Stimulated activated memory B cell treated with anti-CD40 and anti-IgM and Interleukin-4, amounts not matched to agents 10 μg/mL and 1 μg/mL and 100 μg/mL, for 72 hours (primary cell): ENCODE results near the gene UIMC1.
"Not testable (repeated sequence)": the region's sequence is repeated elsewhere in the genome, so short reads cannot be mapped to it uniquely, and the experiment has no call there.

Experiments
- ATAC-seq: fragments of 150-1000 bp; cut with Tn5 transposase; 2 replicates; pipeline ENCODE4 v1.10.0; 2021
- H3K27ac Mint-ChIP-seq: one replicate; pipeline ENCODE4 v1.8.0; 2022; ENCODE audit warnings: mild to moderate bottlenecking, mixed read lengths
- H3K27me3 Mint-ChIP-seq: one replicate; pipeline ENCODE4 v1.8.0; 2022; ENCODE audit warnings: mixed read lengths
- H3K36me3 Mint-ChIP-seq: one replicate; pipeline ENCODE4 v1.8.0; 2022; ENCODE audit warnings: mixed read lengths
- H3K4me1 Mint-ChIP-seq: one replicate; pipeline ENCODE4 v1.8.0; 2022; ENCODE audit warnings: mixed read lengths
- H3K4me3 Mint-ChIP-seq: one replicate; pipeline ENCODE4 v1.8.0; 2022; ENCODE audit warnings: mild to moderate bottlenecking, moderate library complexity, mixed read lengths
- H3K9me3 Mint-ChIP-seq: one replicate; pipeline ENCODE4 v1.8.0; 2022; ENCODE audit warnings: mixed read lengths

Gene UIMC1

GRCh38 chr5:176870644-176871043 lies 135.9 kb downstream of the UIMC1 start:
- ATAC-seq, H3K27ac Mint-ChIP-seq, H3K36me3 Mint-ChIP-seq, H3K4me3 Mint-ChIP-seq: not testable (repeated sequence)
- H3K4me1 Mint-ChIP-seq, result peaks cover 19% of the 10 kb centered on the region
- peaks cover 15% of the 10 kb centered on the region for H3K9me3 Mint-ChIP-seq
- peaks cover 31% of the 10 kb centered on the region for H3K27me3 Mint-ChIP-seq

GRCh38 chr5:176870110-176870591 lies 136.4 kb downstream of the UIMC1 start:
- Mint-ChIP-seq H3K4me3 (no peak overlapping the region), H3K9me3 (peaks cover 15% of the 10 kb centered on the region), H3K27me3 (peaks cover 31% of the 10 kb centered on the region), H3K4me1 (peaks cover 19% of the 10 kb centered on the region), H3K36me3 (no peaks in the 10 kb centered on the region), H3K27ac (no peak overlapping the region)
- no peak for ATAC-seq

- no peak overlapping the region for H3K27ac Mint-ChIP-seq
- peak; percentile 39 for ATAC-seq
- H3K9me3 Mint-ChIP-seq, result peaks cover 15% of the 10 kb centered on the region
- H3K36me3 Mint-ChIP-seq, result no peaks in the 10 kb centered on the region
- peaks cover 31% of the 10 kb centered on the region for H3K27me3 Mint-ChIP-seq
- no peak overlapping the region for H3K4me3 Mint-ChIP-seq
- H3K4me1 Mint-ChIP-seq, result peaks cover 19% of the 10 kb centered on the region
These were observed 137.0 kb downstream of the UIMC1 start for GRCh38 chr5:176869501-176870109.

- no peak for ATAC-seq
- peaks cover 16% of the 10 kb centered on the region for H3K4me1 Mint-ChIP-seq
These were observed 137.8 kb downstream of the UIMC1 start for GRCh38 chr5:176868731-176869130.

GRCh38 chr5:176868126-176868525 lies 138.5 kb downstream of the UIMC1 start:
- Mint-ChIP-seq H3K4me1 (peaks cover 11% of the 10 kb centered on the region), H3K27me3 (peaks cover 46% of the 10 kb centered on the region), H3K4me3 (no peak overlapping the region), H3K36me3 (no peaks in the 10 kb centered on the region), H3K27ac (no peak overlapping the region), H3K9me3 (peaks cover 12% of the 10 kb centered on the region)
- no peak for ATAC-seq

More at GRCh38 chr5:176868731-176869130, 137.8 kb downstream of the UIMC1 start:
- Mint-ChIP-seq H3K9me3 (peaks cover 15% of the 10 kb centered on the region), H3K4me3 (no peak overlapping the region), H3K27me3 (peaks cover 40% of the 10 kb centered on the region), H3K27ac (no peak overlapping the region), H3K36me3 (no peaks in the 10 kb centered on the region)

GRCh38 chr5:176866707-176867310 lies 139.8 kb downstream of the UIMC1 start:
- peaks cover 58% of the 10 kb centered on the region for H3K27me3 Mint-ChIP-seq
- H3K27ac Mint-ChIP-seq, result no peak overlapping the region
- no peak overlapping the region for H3K4me3 Mint-ChIP-seq
- peaks cover 3% of the 10 kb centered on the region for H3K9me3 Mint-ChIP-seq
- ATAC-seq, result no peak
- no peaks in the 10 kb centered on the region for H3K36me3 Mint-ChIP-seq
- peaks cover 15% of the 10 kb centered on the region for H3K4me1 Mint-ChIP-seq

- H3K36me3 Mint-ChIP-seq, result no peaks in the 10 kb centered on the region
- H3K4me3 Mint-ChIP-seq, result no peak overlapping the region
- H3K27me3 Mint-ChIP-seq, result peaks cover 66% of the 10 kb centered on the region
- no peak for ATAC-seq
- peaks cover 15% of the 10 kb centered on the region for H3K4me1 Mint-ChIP-seq
- peaks cover 3% of the 10 kb centered on the region for H3K9me3 Mint-ChIP-seq
- H3K27ac Mint-ChIP-seq, result no peak overlapping the region
These were observed 140.6 kb downstream of the UIMC1 start for GRCh38 chr5:176865964-176866363.

- H3K36me3 Mint-ChIP-seq, result no peaks in the 10 kb centered on the region
- no peak for ATAC-seq
- peaks cover 9% of the 10 kb centered on the region for H3K4me1 Mint-ChIP-seq
- H3K27me3 Mint-ChIP-seq, result peaks cover 77% of the 10 kb centered on the region
- no peak overlapping the region for H3K4me3 Mint-ChIP-seq
- H3K9me3 Mint-ChIP-seq, result no peaks in the 10 kb centered on the region
- no peak overlapping the region for H3K27ac Mint-ChIP-seq
These were observed 141.8 kb downstream of the UIMC1 start for GRCh38 chr5:176864755-176865154.

- Mint-ChIP-seq H3K36me3 (no peaks in the 10 kb centered on the region), H3K9me3 (no peaks in the 10 kb centered on the region), H3K4me3 (no peak overlapping the region), H3K27ac (no peak overlapping the region), H3K27me3 (peaks cover 77% of the 10 kb centered on the region), H3K4me1 (peaks cover 9% of the 10 kb centered on the region)
- ATAC-seq, result no peak
These were observed 142.8 kb downstream of the UIMC1 start for GRCh38 chr5:176863765-176864098.

GRCh38 chr5:176863041-176863764 lies 143.4 kb downstream of the UIMC1 start:
- Mint-ChIP-seq H3K27ac (no peak overlapping the region), H3K9me3 (peaks cover 3% of the 10 kb centered on the region), H3K4me1 (peaks cover 9% of the 10 kb centered on the region), H3K27me3 (peaks cover 81% of the 10 kb centered on the region), H3K4me3 (no peak overlapping the region), H3K36me3 (no peaks in the 10 kb centered on the region)
- ATAC-seq, result peak; percentile 31

GRCh38 chr5:176862330-176862995 lies 144.1 kb downstream of the UIMC1 start:
- H3K4me3 Mint-ChIP-seq, result no peak overlapping the region
- peaks cover 86% of the 10 kb centered on the region for H3K27me3 Mint-ChIP-seq
- H3K36me3 Mint-ChIP-seq, result no peaks in the 10 kb centered on the region
- peak; percentile 3 for ATAC-seq
- peaks cover 6% of the 10 kb centered on the region for H3K9me3 Mint-ChIP-seq
- peaks cover 9% of the 10 kb centered on the region for H3K4me1 Mint-ChIP-seq
- H3K27ac Mint-ChIP-seq, result no peak overlapping the region

GRCh38 chr5:176861276-176861675 lies 145.3 kb downstream of the UIMC1 start:
- peaks cover 9% of the 10 kb centered on the region for H3K4me1 Mint-ChIP-seq
- peaks cover 85% of the 10 kb centered on the region for H3K27me3 Mint-ChIP-seq
- no peak overlapping the region for H3K27ac Mint-ChIP-seq
- no peak overlapping the region for H3K4me3 Mint-ChIP-seq
- peaks cover 6% of the 10 kb centered on the region for H3K9me3 Mint-ChIP-seq
- ATAC-seq, result peak; percentile 4
- H3K36me3 Mint-ChIP-seq, result no peaks in the 10 kb centered on the region

- peaks cover 9% of the 10 kb centered on the region for H3K4me1 Mint-ChIP-seq
- no peak overlapping the region for H3K4me3 Mint-ChIP-seq
- H3K27me3 Mint-ChIP-seq, result peaks cover 78% of the 10 kb centered on the region
- H3K9me3 Mint-ChIP-seq, result peaks cover 6% of the 10 kb centered on the region
- no peak overlapping the region for H3K27ac Mint-ChIP-seq
- ATAC-seq, result no peak
- no peaks in the 10 kb centered on the region for H3K36me3 Mint-ChIP-seq
These were observed 146.2 kb downstream of the UIMC1 start for GRCh38 chr5:176860381-176860780.

GRCh38 chr5:176859916-176860315 lies 146.7 kb downstream of the UIMC1 start:
- no peak for ATAC-seq
- Mint-ChIP-seq H3K36me3 (no peaks in the 10 kb centered on the region), H3K4me3 (no peak overlapping the region), H3K4me1 (peaks cover 9% of the 10 kb centered on the region), H3K9me3 (peaks cover 6% of the 10 kb centered on the region), H3K27ac (no peak overlapping the region), H3K27me3 (peaks cover 78% of the 10 kb centered on the region)

GRCh38 chr5:176857894-176858273 lies 148.7 kb downstream of the UIMC1 start:
- no peak overlapping the region for H3K27ac Mint-ChIP-seq
- no peak for ATAC-seq
- no peak overlapping the region for H3K4me3 Mint-ChIP-seq
- peaks cover 6% of the 10 kb centered on the region for H3K9me3 Mint-ChIP-seq
- no peaks in the 10 kb centered on the region for H3K36me3 Mint-ChIP-seq
- H3K4me1 Mint-ChIP-seq, result peaks cover 6% of the 10 kb centered on the region
- peaks cover 78% of the 10 kb centered on the region for H3K27me3 Mint-ChIP-seq
